ENCODE data around the gene RAET1E.
"Not testable (repeated sequence)": the region's sequence is repeated elsewhere in the genome, so short reads cannot be mapped to it uniquely, and the experiment has no call there.

RAET1E gene

GRCh38 chr6:149943321-149943720 is 45.4 kb upstream of the RAET1E start:
- H3K27me3 ChIP-seq (ENCODE audit: control insufficient read depth in 3 of 3, insufficient read depth in 3 of 3, low read depth in 1 of 3, low read length in 3 of 3): peaks cover 23 to 65% (median 63%) of the 10 kb centered on the region in 3 experiments
- DNase-seq (ENCODE audit: low spot score); H3K14ac ChIP-seq (ENCODE audit: low read length); H3K79me1 ChIP-seq (ENCODE audit: low read depth, low read length); H3K18ac ChIP-seq (ENCODE audit: low read length); H3K9ac ChIP-seq (ENCODE audit: low read depth, low read length, poor library complexity); H2AFZ ChIP-seq (ENCODE audit: low read length); H3K27ac ChIP-seq (replicated peaks; ENCODE audit: low read length); H2BK5ac ChIP-seq (ENCODE audit: low read length); H4K8ac ChIP-seq (ENCODE audit: low read depth, low read length); H2AK5ac ChIP-seq (ENCODE audit: low read depth, low read length); H3K9me3 ChIP-seq (replicated peaks in 1 of 2; ENCODE audit: control insufficient read depth in 2 of 2, insufficient read depth in 1 of 2, low read depth in 1 of 2, low read length in 2 of 2); H4K91ac ChIP-seq (ENCODE audit: low read depth, low read length, poor library complexity); H3K4me3 ChIP-seq (ENCODE audit: low read length in 2 of 2); H3K23ac ChIP-seq (ENCODE audit: low read depth, low read length, poor library complexity); H3K4me1 ChIP-seq (ENCODE audit: control insufficient read depth in 2 of 2, insufficient read depth in 1 of 2, low read depth in 1 of 2, low read length in 2 of 2); H2BK120ac ChIP-seq (ENCODE audit: low read depth, low read length); H2BK12ac ChIP-seq (ENCODE audit: low read length); H3K36me3 ChIP-seq (replicated peaks in 1 of 2; ENCODE audit: control insufficient read depth in 2 of 2, insufficient read depth in 2 of 2, low read length in 2 of 2); H3K4me2 ChIP-seq (ENCODE audit: insufficient read depth, low read length, poor library complexity, severe bottlenecking); H3K4ac ChIP-seq (ENCODE audit: low read length); H2BK15ac ChIP-seq (ENCODE audit: low read length): not testable (repeated sequence)
- WGBS, 2 donors (ENCODE audit: extremely low coverage in 2 of 2, insufficient read length in 2 of 2, insufficient replicate concordance in 1 of 2): no CpG with 5 or more reads among the region's 5 CpGs

- peak overlapping the region; percentile 52 to 75 for H3K4me3 ChIP-seq (ENCODE audit: low read length in 2 of 2)
- H3K18ac ChIP-seq (ENCODE audit: low read length): peak overlapping the region; percentile 48
- WGBS, 2 donors (ENCODE audit: extremely low coverage in 2 of 2, insufficient read length in 2 of 2, insufficient replicate concordance in 1 of 2): no CpG with 5 or more reads among the region's 13 CpGs
- H3K79me1 ChIP-seq (ENCODE audit: low read depth, low read length): no peaks in the 10 kb centered on the region
- no peak overlapping the region for H2BK12ac ChIP-seq (ENCODE audit: low read length)
- peak overlapping the region; percentile 44 for H3K9ac ChIP-seq (ENCODE audit: low read depth, low read length, poor library complexity)
- H2BK15ac ChIP-seq (ENCODE audit: low read length): no peak overlapping the region
- no peak overlapping the region for H2BK120ac ChIP-seq (ENCODE audit: low read depth, low read length)
- peak overlapping the region; percentile 99 for H2AFZ ChIP-seq (ENCODE audit: low read length)
- no peak overlapping the region for H2AK5ac ChIP-seq (ENCODE audit: low read depth, low read length)
- no peak overlapping the region for H3K14ac ChIP-seq (ENCODE audit: low read length)
- H3K4ac ChIP-seq (ENCODE audit: low read length): no peak overlapping the region
- DNase-seq (ENCODE audit: low spot score): no peak
- H3K9me3 ChIP-seq (replicated peaks in 1 of 2; ENCODE audit: control insufficient read depth in 2 of 2, insufficient read depth in 1 of 2, low read depth in 1 of 2, low read length in 2 of 2): peaks cover 3 to 4% of the 10 kb centered on the region in 2 donors
- H4K91ac ChIP-seq (ENCODE audit: low read depth, low read length, poor library complexity): no peak overlapping the region
- no peak overlapping the region for H3K23ac ChIP-seq (ENCODE audit: low read depth, low read length, poor library complexity)
- H4K8ac ChIP-seq (ENCODE audit: low read depth, low read length): no peak overlapping the region
- H3K27me3 ChIP-seq (ENCODE audit: control insufficient read depth in 3 of 3, insufficient read depth in 3 of 3, low read depth in 1 of 3, low read length in 3 of 3): peaks cover 28 to 67% (median 64%) of the 10 kb centered on the region in 3 experiments
- no peak overlapping the region for H3K27ac ChIP-seq (replicated peaks; ENCODE audit: low read length)
- H2BK5ac ChIP-seq (ENCODE audit: low read length): no peak overlapping the region
- no peaks in the 10 kb centered on the region for H3K36me3 ChIP-seq (replicated peaks in 1 of 2; ENCODE audit: control insufficient read depth in 2 of 2, insufficient read depth in 2 of 2, low read length in 2 of 2)
- peak overlapping the region; percentile 77 for H3K4me2 ChIP-seq (ENCODE audit: insufficient read depth, low read length, poor library complexity, severe bottlenecking)
- peaks cover 3 to 5% of the 10 kb centered on the region in 2 donors for H3K4me1 ChIP-seq (ENCODE audit: control insufficient read depth in 2 of 2, insufficient read depth in 1 of 2, low read depth in 1 of 2, low read length in 2 of 2)
These were observed 44.5 kb upstream of the RAET1E start for GRCh38 chr6:149942461-149942829.

GRCh38 chr6:149941583-149942460 is 43.9 kb upstream of the RAET1E start, which contains the start of gene ULBP2:
TSS of gene ULBP2 (plus strand) at chr6:149942014. CDS start at chr6:149942073, 59 bp downstream.
- no peak within 1 kb of the TSS for H2BK120ac ChIP-seq (ENCODE audit: low read depth, low read length)
- H3K36me3 ChIP-seq (replicated peaks in 1 of 2; ENCODE audit: control insufficient read depth in 2 of 2, insufficient read depth in 2 of 2, low read length in 2 of 2): no peaks in the 10 kb centered on the region
- H3K4me3 ChIP-seq (ENCODE audit: low read length in 2 of 2): peak within 1 kb of the TSS; percentile 52 to 75
- peak within 1 kb of the TSS; percentile 77 for H3K4me2 ChIP-seq (ENCODE audit: insufficient read depth, low read length, poor library complexity, severe bottlenecking)
- peak; percentile 63 for DNase-seq (ENCODE audit: low spot score)
- H3K4ac ChIP-seq (ENCODE audit: low read length): no peak within 1 kb of the TSS
- H2AFZ ChIP-seq (ENCODE audit: low read length): peak within 1 kb of the TSS; percentile 99
- H2BK12ac ChIP-seq (ENCODE audit: low read length): no peak within 1 kb of the TSS
- WGBS, 2 donors (ENCODE audit: extremely low coverage in 2 of 2, insufficient read length in 2 of 2, insufficient replicate concordance in 1 of 2): no CpG with 5 or more reads among the region's 62 CpGs
- no peak within 1 kb of the TSS for H2BK5ac ChIP-seq (ENCODE audit: low read length)
- H3K18ac ChIP-seq (ENCODE audit: low read length): peak within 1 kb of the TSS; percentile 48
- peak within 1 kb of the TSS; percentile 70 for H3K9ac ChIP-seq (ENCODE audit: low read depth, low read length, poor library complexity)
- H4K91ac ChIP-seq (ENCODE audit: low read depth, low read length, poor library complexity): no peak within 1 kb of the TSS
- H3K9me3 ChIP-seq (replicated peaks in 1 of 2; ENCODE audit: control insufficient read depth in 2 of 2, insufficient read depth in 1 of 2, low read depth in 1 of 2, low read length in 2 of 2): peaks cover 3 to 4% of the 10 kb centered on the region in 2 donors
- no peak within 1 kb of the TSS for H2AK5ac ChIP-seq (ENCODE audit: low read depth, low read length)
- no peak within 1 kb of the TSS for H3K27ac ChIP-seq (replicated peaks; ENCODE audit: low read length)
- no peak within 1 kb of the TSS for H2BK15ac ChIP-seq (ENCODE audit: low read length)
- H3K79me1 ChIP-seq (ENCODE audit: low read depth, low read length): no peaks in the 10 kb centered on the region
- H4K8ac ChIP-seq (ENCODE audit: low read depth, low read length): no peak within 1 kb of the TSS
- peak within 1 kb of the TSS; percentile 97 for H3K23ac ChIP-seq (ENCODE audit: low read depth, low read length, poor library complexity)
- peaks cover 30 to 71% (median 68%) of the 10 kb centered on the region in 3 experiments for H3K27me3 ChIP-seq (ENCODE audit: control insufficient read depth in 3 of 3, insufficient read depth in 3 of 3, low read depth in 1 of 3, low read length in 3 of 3)
- H3K4me1 ChIP-seq (ENCODE audit: control insufficient read depth in 2 of 2, insufficient read depth in 1 of 2, low read depth in 1 of 2, low read length in 2 of 2): peaks cover 3 to 5% of the 10 kb centered on the region in 2 donors
- H3K14ac ChIP-seq (ENCODE audit: low read length): no peak within 1 kb of the TSS

- H3K9ac ChIP-seq (ENCODE audit: low read depth, low read length, poor library complexity): peak overlapping the region; percentile 12
- H3K4me2 ChIP-seq (ENCODE audit: insufficient read depth, low read length, poor library complexity, severe bottlenecking): no peak overlapping the region
- H2BK120ac ChIP-seq (ENCODE audit: low read depth, low read length): no peak overlapping the region
- no peak overlapping the region for H3K14ac ChIP-seq (ENCODE audit: low read length)
- H3K4me1 ChIP-seq (ENCODE audit: control insufficient read depth in 2 of 2, insufficient read depth in 1 of 2, low read depth in 1 of 2, low read length in 2 of 2): peaks cover 3 to 5% of the 10 kb centered on the region in 2 donors
- no CpG with 5 or more reads among the region's 6 CpGs for WGBS, 2 donors (ENCODE audit: extremely low coverage in 2 of 2, insufficient read length in 2 of 2, insufficient replicate concordance in 1 of 2)
- H3K27me3 ChIP-seq (ENCODE audit: control insufficient read depth in 3 of 3, insufficient read depth in 3 of 3, low read depth in 1 of 3, low read length in 3 of 3): peaks cover 32 to 77% (median 73%) of the 10 kb centered on the region in 3 experiments
- no peak for DNase-seq (ENCODE audit: low spot score)
- H3K36me3 ChIP-seq (replicated peaks in 1 of 2; ENCODE audit: control insufficient read depth in 2 of 2, insufficient read depth in 2 of 2, low read length in 2 of 2): no peaks in the 10 kb centered on the region
- H3K9me3 ChIP-seq (replicated peaks in 1 of 2; ENCODE audit: control insufficient read depth in 2 of 2, insufficient read depth in 1 of 2, low read depth in 1 of 2, low read length in 2 of 2): peaks cover 3 to 4% of the 10 kb centered on the region in 2 donors
- H2AK5ac ChIP-seq (ENCODE audit: low read depth, low read length): peak overlapping the region; percentile 43
- no peaks in the 10 kb centered on the region for H3K79me1 ChIP-seq (ENCODE audit: low read depth, low read length)
- no peak overlapping the region for H2AFZ ChIP-seq (ENCODE audit: low read length)
- no peak overlapping the region for H2BK5ac ChIP-seq (ENCODE audit: low read length)
- H3K4me3 ChIP-seq (ENCODE audit: low read length in 2 of 2): no peak overlapping the region
- peak overlapping the region; percentile 17 for H4K8ac ChIP-seq (ENCODE audit: low read depth, low read length)
- no peak overlapping the region for H4K91ac ChIP-seq (ENCODE audit: low read depth, low read length, poor library complexity)
- H3K23ac ChIP-seq (ENCODE audit: low read depth, low read length, poor library complexity): no peak overlapping the region
- no peak overlapping the region for H2BK15ac ChIP-seq (ENCODE audit: low read length)
- no peak overlapping the region for H3K18ac ChIP-seq (ENCODE audit: low read length)
- no peak overlapping the region for H2BK12ac ChIP-seq (ENCODE audit: low read length)
- no peak overlapping the region for H3K27ac ChIP-seq (replicated peaks; ENCODE audit: low read length)
- H3K4ac ChIP-seq (ENCODE audit: low read length): no peak overlapping the region
These were observed 42.7 kb upstream of the RAET1E start for GRCh38 chr6:149940672-149940982.
